Measurements from ENCODE around the gene B9D2.
"Not testable (repeated sequence)": the region's sequence is repeated elsewhere in the genome, so short reads cannot be mapped to it uniquely, and the experiment has no call there.

The B9D2 gene

DNA sequence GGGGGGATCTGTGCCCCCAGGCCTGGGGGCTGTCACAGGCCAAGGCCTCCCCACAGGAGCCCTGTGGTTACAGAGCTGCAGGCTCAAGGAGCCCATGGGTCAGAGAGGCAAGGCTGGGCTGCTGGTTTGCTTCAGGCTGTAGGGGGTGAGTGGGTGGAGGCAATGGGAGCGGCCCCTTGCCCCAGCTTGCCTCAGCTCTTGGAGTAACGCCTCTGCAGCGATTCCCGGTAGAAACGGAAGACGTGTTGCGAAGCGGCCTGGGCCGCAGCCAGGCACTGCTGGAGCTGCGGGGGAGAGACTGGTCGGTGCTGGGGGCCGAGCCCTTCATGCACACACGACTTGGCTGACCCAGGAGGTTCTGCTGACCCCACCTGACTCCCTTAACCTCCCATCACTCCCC lies 22.5 kb upstream of the B9D2 start:
- DNase-seq: no peak

DNA sequence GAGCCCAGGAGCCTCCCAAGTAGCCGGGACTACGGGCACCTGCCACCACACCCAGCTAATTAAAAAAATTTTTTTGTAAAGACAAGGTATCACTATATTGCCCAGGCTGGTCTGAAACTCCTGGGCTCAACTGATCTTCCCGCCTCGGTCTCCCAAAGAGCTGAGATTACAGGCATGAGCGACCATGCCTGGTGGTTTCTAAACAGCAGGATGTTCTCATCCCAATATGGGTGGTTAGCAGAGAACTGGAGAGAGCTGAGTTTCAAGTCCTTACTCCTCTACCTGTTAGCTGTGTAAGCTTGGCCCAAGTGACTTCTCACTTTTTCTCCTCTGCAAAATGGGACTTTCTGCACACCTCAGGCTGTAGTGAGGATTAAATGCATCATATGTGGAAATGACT lies 20.4 kb upstream of the B9D2 start:
- no peak for DNase-seq

DNA sequence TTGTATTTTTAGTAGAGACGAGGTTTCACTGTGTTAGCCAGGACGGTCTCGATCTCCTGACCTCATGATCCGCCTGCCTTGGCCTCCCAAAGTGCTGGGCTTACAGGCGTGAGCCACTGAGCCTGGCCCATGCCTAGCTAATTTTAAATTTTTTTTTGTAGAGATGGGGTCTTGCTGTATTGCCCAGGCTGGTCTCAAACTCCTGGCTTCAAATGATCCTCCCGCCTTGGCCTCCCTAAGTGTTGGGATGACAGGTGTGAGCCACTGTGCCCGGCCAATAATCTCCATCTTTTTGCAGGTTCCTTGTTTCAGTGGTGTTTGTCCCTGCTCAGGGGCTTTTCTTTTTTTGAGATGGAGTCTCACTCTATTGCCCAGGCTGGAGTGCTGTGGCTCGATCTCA lies 17.6 kb upstream of the B9D2 start:
- not testable (repeated sequence) for DNase-seq

DNA sequence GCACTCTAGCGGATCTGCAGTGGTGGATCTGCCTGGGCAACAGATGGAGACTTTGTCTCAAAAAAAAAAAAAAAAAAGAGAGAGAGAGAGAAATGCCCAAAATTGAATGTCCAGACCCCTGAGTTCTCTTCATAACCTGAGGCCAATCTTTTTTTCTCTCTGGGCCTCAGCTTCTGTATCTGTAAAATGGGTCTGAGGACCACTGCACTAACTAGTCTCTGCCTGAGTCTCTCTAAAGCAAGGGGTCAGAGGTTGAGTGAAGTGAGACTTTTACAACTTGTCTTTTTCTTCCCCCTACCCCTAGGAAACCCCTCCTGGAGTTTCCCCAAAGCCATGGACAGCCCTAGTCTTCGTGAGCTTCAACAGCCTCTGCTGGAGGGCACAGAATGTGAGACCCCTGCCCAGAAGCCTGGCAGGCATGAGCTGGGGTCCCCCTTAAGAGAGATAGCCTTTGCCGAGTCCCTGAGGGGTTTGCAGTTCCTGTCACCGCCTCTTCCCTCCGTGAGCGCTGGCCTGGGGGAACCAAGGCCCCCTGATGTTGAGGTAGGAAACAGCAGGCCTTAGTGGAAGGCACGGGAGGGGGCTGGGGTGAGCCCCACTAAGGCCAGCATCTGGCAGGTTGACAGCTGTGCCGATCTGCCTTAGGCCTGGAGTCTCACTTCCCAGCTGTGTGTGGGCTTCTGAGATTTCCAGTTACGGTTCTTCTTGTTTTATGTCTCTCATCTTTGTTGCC lies 14.2 kb upstream of the B9D2 start:
- no peak for DNase-seq

DNA sequence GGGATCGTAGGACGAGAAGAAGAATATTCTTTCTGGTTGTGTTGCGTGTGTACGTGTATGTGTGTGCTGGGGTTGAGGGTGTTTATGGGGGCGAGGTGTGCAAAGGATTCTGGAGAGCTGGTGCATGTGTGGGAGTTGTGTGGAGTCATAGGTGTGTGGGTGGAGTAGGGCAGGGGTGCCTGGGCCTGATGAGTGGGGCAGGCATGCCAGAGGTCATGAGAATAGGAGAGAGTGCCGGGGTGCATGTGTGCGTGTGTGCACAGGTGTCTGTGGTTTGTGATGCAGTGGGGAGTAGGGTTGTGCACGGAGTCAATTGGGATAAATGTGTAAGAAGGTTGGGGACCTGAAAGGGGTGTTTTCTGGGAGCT lies 13.0 kb upstream of the B9D2 start:
- no peak for DNase-seq

DNA sequence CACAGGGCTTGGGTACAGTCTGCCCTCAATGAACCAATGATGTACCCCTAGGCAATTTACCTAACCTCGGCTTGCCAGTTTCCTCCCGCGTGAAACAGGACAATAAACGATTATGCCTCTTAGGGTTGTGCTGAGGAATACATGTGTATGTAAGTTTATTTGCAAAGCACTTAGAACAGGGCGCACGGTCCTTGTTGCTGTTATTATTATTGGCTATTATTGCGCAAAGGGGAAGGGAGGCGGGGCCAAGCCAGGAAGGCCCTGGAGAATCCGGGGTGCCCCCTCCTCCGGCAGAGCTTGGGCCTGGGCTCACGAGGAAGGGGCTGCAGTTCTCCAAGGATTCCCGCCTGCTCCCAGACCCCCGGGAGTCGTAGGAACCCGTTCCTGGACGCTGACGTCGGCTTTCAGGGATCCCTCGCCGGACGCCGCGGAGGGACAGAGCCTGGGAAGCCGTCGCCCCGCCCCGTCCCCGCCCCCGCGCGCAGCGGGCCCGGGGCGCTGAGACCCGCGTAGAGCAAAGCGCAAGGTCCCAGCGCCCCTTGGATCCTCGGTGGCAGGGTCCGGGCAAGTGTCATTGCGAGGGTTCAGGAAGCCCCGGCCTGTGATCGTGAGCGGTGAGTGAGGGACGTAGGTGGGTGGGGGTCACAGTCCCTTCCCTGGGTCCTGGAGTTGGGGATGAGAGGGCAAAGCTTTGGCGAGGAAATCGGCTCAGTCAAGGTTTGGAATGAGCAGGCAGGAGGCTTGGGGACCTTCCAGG lies 12.5 kb upstream of the B9D2 start, which contains the start of gene TMEM91:
TSS of gene TMEM91 (plus strand) at position 293 of the 757 bp plus-strand sequence. CDS start 1,777 bp downstream, outside the sequence.
- DNase-seq: peak in 1 of 2 donors; percentile 33

DNA sequence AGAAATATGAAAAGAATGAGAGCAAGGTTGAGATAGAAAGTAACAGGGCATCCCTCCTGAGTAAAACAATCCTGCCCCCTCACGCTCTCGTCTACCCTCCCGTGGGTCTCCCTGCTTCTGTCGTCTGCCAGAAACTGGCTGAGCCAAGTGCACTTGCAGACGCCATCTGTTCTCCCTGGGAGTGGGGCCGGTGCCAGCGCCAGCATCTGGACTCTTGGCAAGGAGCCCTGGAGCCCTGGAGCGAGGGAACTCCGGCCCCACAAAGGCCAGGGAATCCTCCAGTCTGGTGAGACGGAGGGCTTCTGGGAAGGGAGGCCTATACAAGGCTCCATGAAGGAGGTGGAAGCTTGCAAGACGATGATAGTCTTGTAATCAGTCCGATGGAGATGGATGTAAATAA lies 10.0 kb upstream of the B9D2 start:
- no peak for DNase-seq

DNA sequence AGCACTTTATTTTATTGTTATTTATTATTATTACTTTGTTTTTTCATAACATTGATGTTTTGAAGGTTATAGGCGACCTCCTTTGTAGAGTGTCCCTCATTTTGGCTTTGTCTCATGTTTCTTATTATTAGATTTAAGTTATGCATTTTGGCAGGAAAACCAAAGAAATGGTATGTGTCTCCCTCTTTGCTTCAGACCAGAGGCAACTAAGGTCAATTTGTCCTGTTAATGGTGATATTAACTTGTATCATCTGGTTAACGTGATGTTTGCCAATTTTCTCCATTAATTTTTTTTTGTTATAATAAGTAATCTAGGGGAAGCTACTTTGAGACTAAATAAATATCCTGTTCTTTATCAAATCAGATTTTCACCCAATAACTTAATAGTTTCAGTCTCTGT lies 8.6 kb upstream of the B9D2 start:
- no peak for DNase-seq

DNA sequence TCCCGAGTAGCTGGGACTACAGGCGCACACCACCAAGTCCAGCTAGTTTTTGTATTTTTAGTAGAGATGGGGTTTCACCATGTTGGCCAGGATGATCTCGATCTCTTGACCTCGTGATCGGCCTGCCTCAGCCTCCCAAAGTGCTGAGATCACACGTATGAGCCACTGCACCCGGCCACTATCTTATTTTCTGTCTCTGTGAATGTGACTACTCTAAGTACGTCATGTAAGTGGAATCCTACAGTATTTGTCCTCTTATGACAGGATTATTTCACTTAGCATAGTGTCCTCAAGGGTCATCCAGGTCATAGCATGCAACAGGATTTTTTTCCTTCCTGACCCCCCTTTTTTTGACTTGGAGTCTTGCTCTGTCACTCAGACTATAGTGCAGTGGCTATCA lies 7.6 kb upstream of the B9D2 start:
- no peak for DNase-seq

DNA sequence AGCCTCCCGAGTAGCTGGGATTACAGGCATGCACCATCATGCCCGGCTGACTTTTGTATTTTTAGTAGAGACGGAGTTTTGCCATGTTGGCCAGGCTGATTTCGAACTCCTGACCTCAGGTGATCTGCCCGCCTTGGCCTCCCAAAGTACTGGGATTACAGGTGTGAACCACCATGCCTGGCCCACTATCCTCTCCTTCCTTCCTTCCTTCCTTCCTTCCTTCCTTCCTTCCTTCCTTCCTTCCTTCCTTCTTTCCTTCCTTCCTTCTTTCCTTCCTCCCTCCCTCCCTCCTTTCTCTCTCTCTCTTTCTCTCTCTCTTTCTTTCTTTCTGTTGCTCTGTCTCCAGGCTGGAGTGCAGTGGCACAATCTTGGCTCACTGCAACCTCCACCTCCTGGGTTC lies 7.2 kb upstream of the B9D2 start:
- DNase-seq: not testable (repeated sequence)

DNA sequence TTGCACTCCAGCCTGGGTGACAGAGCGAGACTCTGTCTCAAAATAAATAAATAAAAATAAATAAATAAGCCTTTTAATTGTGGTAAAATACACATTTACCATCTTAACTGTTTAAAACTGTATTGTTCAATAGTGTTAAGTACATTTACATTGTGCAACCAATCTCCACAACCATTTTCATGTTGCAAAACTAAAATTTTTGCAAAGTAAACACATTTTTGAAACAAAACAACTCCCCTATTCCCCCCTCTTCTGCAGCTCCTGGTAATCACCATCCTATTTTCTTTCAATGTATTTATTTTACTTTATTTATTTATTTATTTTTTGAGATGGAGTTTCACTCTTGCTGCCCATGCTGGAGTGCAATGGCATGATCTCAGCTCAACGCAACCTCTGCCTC lies 5.8 kb upstream of the B9D2 start:
- no peak for DNase-seq

DNA sequence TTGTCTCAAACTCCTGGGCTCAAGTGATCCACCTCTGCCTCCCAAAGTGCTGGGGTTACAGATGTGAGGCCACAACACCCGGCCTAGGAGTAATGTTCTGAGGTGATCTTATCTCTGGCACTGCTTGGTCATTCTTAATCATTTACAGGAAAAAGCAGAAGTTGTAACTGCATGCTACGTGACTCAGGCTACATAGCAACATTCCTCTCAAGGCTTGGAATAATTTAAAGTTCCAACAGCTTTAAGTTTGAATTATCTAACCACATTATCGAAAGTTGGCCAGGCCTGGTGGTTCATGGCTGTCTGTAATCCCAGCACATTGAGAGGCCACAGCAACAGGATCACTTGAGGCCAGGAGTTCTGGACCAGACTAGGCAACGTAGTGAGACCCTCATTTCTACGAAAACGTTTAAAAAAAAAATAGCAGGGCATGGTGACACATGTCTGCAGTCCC lies 3.9 kb upstream of the B9D2 start:
- DNase-seq: no peak

DNA sequence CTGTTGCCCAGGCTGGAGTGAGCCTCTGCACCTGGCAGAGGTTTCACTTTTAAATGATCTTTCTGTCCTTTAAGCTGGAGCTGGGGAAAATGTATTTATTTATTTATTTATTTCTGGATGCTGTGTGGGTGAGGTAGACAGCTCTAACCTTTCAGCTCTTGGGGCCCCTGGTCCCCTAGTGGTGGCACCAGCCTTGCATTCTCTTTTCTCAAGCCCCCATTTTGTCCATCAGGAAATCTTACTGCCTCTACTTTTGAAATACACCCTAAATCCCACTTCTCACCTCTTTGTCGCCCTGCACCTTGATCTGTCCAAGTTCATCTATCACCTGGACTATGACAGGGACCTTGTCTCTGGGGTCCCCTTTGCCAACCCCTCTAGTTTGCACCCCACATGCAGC lies 2.1 kb upstream of the B9D2 start:
- no peak for DNase-seq

DNA sequence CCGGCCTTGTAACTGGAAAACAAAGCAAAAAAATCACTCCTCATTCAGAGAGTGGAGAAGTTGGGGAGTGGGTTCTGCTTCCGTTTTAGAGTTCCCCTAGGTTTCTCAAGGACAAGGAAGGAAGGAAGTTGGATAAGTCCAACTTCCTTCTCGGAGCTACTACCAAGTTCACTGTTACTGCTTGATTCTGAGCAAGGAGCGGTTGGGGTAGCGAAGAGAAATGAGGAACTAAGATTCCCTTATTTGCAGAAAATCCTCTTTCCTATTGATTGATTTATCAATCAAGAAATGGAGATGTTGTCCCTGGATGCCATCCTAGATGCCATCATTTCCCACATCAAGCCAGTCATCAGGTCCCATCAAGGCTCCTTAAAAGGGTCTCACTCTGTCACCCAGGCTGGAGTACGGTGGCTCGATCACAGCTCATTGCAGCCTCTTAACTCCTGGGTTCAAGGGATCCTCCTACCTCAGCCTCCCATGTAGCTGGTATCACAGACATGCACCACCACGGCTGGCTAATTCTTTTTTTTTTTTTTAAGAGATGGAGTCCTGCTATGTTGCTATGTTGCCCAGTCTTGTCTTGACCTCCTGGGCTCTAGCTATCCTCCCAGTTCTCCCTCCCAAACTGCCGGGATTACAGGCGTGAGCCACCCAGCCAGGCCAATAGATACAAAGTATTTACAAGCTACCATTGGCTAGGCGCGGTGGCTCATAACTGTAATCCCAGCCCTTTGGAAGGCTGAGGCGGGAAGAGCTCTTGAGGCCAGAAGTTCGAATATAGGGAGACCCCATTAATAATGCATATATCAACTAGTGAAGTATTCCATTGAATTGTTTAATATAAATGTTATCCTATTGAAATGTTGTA lies 809 bp upstream of the B9D2 start:
- peak in 1 of 2 donors; percentile 20 for DNase-seq

DNA sequence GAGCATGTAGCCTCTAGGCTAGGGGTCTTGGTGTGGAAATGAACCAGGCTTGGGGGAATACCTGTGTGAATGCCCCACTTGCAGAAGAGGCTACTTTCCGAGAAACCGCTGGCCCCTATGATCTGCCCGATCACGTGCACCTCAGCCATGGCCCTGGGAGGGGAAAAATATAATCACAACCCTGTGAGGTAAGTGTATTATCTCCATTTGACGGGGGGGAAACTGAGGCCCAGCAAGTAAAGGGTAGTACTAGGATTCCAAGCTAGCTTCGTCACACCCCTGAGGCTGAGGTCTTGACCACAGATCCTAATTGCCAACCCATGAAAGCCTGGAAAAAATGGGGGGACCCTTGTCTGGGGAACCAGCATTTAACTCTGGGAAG lies 587 bp downstream of the B9D2 start:
- DNase-seq: no peak

DNA sequence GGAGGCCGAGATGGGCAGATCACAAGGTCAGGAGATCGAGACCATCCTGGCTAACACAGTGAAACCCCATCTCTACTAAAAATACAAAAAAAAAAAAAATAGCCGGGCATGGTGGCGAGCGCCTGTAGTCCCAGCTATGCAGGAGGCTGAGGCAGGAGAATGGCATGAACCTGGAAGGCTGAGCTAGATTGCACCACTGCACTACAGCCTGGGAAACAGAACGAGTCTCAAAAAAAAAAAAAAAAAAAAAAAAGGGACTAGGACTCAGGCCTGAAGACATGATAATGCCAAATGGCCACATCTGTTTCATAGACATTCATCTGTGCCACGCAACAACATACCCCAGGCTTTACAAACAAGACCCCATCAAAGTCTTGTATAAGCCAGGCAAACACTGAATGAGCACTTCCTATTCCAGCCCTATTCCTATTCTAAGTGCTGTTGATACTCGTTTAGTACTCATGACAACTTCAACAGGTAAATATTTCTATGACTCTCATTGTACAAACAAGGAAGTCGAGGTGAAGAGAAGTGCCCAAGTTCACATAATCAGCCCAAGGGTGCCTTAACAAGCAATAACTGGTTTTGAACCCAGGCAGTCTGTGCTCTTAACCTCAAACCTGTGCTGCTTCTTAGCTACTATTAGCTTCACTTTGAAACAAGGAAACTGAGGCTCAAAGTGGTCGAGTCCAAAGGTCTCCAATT lies 1.7 kb downstream of the B9D2 start:
- DNase-seq: no peak

DNA sequence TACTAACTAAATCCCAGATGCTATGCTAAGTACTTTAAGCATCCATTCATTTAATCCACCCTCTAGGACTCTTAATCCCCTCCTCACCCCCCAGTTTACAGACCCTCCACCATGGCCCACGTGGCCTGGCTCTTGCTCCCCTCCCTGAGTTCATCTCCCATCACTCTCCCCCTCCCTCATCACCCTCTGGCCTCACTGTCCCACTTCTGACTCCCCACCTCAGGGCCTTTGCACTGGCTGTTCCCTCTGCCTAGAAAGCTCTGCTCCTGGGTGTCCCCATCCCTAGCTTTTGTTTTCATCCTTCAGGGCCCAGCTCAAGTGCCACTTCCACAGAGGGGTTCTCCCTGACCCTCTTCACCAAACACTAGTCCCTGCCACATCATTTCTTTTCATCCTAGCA lies 4.2 kb downstream of the B9D2 start:
- DNase-seq: no peak

DNA sequence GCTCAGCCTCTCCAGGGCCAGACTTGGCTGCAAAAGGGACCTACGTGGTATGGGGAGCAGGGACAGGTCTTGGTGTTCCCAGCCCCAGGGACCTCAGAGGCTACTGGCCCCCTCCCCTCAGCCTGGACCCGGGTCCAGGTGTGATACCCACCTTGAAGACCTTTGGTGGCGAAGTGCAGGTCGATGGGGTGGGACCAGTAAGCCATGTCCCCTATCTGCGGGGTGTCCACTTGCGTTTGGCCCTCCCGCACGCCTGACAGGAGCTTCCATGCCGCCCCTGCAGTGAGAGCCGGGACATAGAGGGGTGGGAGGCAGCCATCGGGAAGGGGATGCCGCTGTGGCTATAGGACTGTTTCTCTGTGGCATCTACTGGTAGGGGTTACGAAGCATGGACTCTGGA lies 6.2 kb downstream of the B9D2 start:
- DNase-seq: no peak

DNA sequence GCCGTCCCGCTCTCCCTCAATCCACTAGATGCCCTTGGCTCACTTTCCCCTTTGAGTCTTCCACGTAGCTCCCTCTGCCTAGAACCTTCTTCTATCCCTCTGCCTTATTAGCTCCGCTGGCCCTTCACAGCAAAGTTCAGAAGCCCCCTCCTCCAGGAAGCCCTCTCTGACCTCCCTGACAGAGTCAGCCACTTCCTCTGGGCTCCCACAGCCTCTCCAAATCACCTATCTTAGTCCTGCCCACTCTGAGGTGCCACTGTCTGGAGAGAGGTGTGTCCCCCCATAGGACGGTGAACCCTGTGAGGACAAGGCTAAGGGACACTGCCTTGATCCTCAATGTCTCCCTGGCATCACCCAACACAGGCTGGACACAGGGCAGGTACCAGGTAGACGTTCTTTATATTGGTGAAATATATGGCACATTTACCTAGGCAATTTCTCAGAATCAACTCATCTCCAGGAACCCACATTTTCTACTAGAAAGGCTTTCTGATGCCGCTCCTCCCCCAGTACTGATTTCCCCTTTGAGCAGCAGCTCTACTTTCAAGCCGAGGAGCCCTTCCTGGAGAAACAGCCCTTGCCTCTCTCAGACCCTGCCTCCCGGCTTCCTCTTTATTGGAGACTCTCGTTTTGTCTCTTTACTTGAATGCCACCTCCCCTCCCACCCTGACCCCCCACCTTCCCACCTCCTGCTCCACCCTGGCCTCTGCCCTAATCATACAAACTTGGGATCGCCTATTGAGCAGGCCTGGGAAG lies 6.8 kb downstream of the B9D2 start:
- peak; percentile 28 to 46 for DNase-seq

DNA sequence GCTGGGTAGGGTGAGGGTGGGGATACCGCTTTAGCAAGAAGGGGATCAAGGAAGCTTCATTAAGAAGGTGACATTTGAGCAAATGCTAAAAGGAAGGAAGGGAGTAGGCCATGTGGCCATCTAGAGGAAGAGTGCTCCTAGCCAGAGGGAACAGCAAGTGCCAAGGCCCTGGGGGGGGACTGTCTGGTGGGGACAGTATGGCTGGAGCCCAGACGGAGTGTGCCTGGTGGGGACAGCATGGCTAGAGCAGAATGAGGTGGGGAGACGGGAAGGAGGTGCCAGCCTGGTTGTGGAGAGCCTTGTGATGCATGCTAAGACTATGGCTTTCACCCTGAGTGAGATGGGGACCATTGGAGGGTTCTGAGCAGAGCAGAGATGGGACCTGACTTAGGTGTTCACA lies 8.1 kb downstream of the B9D2 start:
- no peak for DNase-seq

DNA sequence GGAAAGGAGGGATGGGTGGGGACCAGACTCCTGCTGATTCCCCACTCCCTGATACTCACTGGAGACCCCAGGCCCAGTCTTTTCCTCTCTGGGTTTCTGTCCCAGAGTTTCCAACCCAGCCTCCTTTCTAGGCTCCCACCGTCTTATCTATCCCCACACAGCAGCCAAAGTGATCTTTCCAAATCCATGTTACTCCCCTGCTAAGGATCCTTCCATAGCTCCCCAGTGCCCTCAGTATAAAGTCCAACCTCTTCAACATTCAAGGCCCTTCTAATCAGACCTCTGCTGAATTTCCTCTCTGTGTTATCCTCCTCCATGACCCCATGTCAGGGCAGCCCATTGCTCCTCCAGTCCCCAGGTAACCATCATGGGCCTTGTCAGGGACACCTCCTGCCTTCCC lies 8.9 kb downstream of the B9D2 start:
- DNase-seq: no peak

DNA sequence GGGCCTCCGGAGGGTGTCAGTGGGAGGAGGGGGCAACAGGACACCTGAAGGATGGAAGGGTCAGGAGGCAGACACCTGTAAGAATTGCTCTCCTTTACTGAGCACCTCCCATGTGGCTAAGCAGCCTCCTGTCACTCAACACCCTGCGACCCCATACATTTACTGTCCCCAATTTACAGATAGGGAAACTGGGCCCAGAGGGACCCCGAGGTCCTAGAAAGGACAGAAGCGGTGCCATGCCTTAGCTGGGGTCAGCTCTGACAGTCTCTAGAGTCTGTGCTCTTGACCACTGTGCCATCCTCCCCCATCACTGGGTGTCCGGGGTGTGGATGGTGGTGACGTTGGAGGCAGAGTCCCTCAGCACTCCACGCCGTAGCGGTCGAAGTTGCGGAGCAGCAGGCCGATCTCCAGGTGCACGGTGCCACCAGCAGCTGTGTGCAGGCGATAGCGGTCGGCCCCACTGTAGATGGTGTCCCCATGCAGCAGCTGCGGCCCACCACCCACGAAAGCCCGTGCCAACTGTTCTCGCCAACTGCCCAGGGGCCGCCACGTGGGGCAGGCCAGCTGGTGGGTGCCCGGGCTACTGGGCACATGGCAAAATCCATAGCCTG lies 9.5 kb downstream of the B9D2 start:
- DNase-seq: no peak

Data from CD4-positive, alpha-beta T cell treated with Interleukin-4 for 1 hour (primary cell).